Measurements from ENCODE around the gene PRKN. TPM values are rescaled to one million over a fixed set of nuclear protein-coding genes. Genes with fewer than 3 reads are reported as not detected.

Gene PRKN
- total and polyA plus RNA-seq, 9 of the 15 experiments (the other 6 are each of a cell fraction or from before 2014, with no cell fraction given), result 0.03 to 0.96 (median 0.15) TPM; not detected in 2

DNA sequence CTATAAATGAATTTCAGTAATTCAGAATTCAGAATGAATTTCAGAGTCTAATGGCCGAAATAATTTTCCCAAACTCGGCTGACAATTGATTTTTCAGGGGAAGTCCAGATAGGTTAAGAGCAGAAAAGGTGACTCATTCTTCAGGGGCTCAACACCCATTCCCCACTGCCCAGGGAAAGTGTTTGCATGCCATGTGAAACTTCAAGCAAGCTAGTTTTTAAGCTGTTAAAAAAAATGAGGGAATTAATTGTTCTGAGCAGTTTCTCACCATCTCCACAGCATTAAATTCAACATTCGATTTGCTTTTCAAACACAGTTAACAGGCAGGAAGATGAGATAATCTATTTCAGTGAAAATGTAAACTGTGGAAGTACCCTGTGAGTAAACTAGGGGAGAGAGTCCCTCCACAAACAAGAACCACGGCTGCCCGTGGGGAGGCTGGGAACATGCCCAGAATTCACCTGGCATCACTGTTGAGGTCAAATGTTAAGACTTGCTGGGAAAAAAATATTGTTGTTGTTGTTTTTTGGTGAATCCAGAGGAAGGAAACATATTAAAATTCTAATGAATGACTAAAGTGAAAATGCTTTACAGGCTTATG, 803.0 kb downstream of the PRKN start:
- Histone ChIP-seq H3K9me3 (replicated peaks; ENCODE audit: control insufficient read depth, insufficient read depth, low read depth, low read length) (no peaks in the 10 kb centered on the region), H3K36me3 (ENCODE audit: control insufficient read depth, insufficient read depth, low read length) (no peaks in the 10 kb centered on the region), H3K27ac (ENCODE audit: extremely low read depth, low read depth, low read length) (no peak overlapping the region), H3K4me2 (ENCODE audit: insufficient read depth, low read length) (no peak overlapping the region), H3K9ac (ENCODE audit: insufficient read depth in 1 of 2, low read depth in 2 of 2, low read length in 2 of 2) (no peak overlapping the region), H3K9me1 (ENCODE audit: control insufficient read depth, insufficient read depth, low read length) (no peaks in the 10 kb centered on the region), H3K4me3 (no peak overlapping the region), H2AFZ (ENCODE audit: low read depth, low read length) (no peak overlapping the region), H4K20me1 (replicated peaks; ENCODE audit: control insufficient read depth, insufficient read depth, low read length) (no peaks in the 10 kb centered on the region), H3K27me3 (ENCODE audit: control insufficient read depth in 2 of 2, insufficient read depth in 2 of 2, low read length in 2 of 2) (no peaks in the 10 kb centered on the region), H3K4me1 (replicated peaks in 1 of 2; ENCODE audit: control insufficient read depth in 2 of 2, insufficient read depth in 2 of 2, low read length in 2 of 2) (no peaks in the 10 kb centered on the region), H3K79me2 (ENCODE audit: control insufficient read depth, insufficient read depth, low read length) (no peaks in the 10 kb centered on the region)
- ChIA-PET POLR2A (no interaction called here), CTCF (ENCODE audit: low intra/inter-chr PET ratio) (no interaction called here)
- DNase-seq (ENCODE audit: extremely low read depth in 1 of 4, low spot score in 3 of 4), result no peak
- BruUV-seq (replicated peaks), result no TSS peak
- in situ Hi-C loops (cut with MboI) (no loop called here), intact Hi-C loops (cut with micrococcal nuclease) (no loop called here)
- FAIRE-seq, result no peak
- 0% methylated on average over 5 of the region's 5 CpGs for WGBS (ENCODE audit: insufficient coverage, low coverage, missing lambda C conversion rate)
- TF ChIP-seq, protein P1, sequence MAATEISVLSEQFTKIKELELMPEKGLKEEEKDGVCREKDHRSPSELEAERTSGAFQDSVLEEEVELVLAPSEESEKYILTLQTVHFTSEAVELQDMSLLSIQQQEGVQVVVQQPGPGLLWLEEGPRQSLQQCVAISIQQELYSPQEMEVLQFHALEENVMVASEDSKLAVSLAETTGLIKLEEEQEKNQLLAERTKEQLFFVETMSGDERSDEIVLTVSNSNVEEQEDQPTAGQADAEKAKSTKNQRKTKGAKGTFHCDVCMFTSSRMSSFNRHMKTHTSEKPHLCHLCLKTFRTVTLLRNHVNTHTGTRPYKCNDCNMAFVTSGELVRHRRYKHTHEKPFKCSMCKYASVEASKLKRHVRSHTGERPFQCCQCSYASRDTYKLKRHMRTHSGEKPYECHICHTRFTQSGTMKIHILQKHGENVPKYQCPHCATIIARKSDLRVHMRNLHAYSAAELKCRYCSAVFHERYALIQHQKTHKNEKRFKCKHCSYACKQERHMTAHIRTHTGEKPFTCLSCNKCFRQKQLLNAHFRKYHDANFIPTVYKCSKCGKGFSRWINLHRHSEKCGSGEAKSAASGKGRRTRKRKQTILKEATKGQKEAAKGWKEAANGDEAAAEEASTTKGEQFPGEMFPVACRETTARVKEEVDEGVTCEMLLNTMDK (IDR thresholded peaks at IDR 0.05; ENCODE audit: borderline replicate concordance, insufficient read depth, low read depth, low read length, poor library complexity, severe bottlenecking), result no peak
- TF ChIP-seq, protein P2, sequence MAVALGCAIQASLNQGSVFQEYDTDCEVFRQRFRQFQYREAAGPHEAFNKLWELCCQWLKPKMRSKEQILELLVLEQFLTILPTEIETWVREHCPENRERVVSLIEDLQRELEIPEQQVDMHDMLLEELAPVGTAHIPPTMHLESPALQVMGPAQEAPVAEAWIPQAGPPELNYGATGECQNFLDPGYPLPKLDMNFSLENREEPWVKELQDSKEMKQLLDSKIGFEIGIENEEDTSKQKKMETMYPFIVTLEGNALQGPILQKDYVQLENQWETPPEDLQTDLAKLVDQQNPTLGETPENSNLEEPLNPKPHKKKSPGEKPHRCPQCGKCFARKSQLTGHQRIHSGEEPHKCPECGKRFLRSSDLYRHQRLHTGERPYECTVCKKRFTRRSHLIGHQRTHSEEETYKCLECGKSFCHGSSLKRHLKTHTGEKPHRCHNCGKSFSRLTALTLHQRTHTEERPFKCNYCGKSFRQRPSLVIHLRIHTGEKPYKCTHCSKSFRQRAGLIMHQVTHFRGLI (CRISPR knock-in tag; IDR thresholded peaks at IDR 0.05), result no peak
- TF ChIP-seq ZNF224 (CRISPR knock-in tag; IDR thresholded peaks at IDR 0.05) (no peak), NEUROD1 (IDR thresholded peaks at IDR 0.05; ENCODE audit: borderline replicate concordance, low read depth, low read length, partially characterized antibody) (no peak), ARHGAP35 (IDR thresholded peaks at IDR 0.05; ENCODE audit: partially characterized antibody) (no peak)
- ATAC-seq, result no peak
